HCT116 (cell line): Measurements from ENCODE around the gene MAN1A1.

Experiments used
- EGR1 ChIP-seq: IDR thresholded peaks from 2 replicates; pipeline ENCODE4 v1.6.1; 2012; ENCODE audit warnings: low read depth
- JUND ChIP-seq: IDR thresholded peaks from 2 replicates; pipeline ENCODE4 v1.6.1; 2012
- POLR2A ChIP-seq: IDR thresholded peaks from 2 replicates; pipeline ENCODE4 v1.7.0; 2011; ENCODE audit warnings: borderline replicate concordance; ENCODE audit not compliant: insufficient read depth, insufficient read length; ENCODE audit errors: extremely low read depth
- RAD21 ChIP-seq: IDR thresholded peaks from 2 replicates; pipeline ENCODE4 v1.6.1; 2012; ENCODE audit warnings: low read depth, mild to moderate bottlenecking
- ZNF274 ChIP-seq: fragments of 200-500 bp; sonication (Bioruptor generic); IDR thresholded peaks from 2 replicates; pipeline ENCODE4 v1.6.1; 2014; ENCODE audit warnings: mild to moderate bottlenecking, low read depth, low read length, inconsistent platforms
- TF ChIP-seq, protein P1 (sequence below), 3 experiments: fragments of 200-600 bp in 1 of 3; sonication (generic) in 1 of 3; IDR thresholded peaks in 2 of 3; conservative IDR thresholded peaks in 1 of 3; 2 replicates each; pipeline ENCODE4 v1.5.1; 2012 to 2017; ENCODE audit warnings: low read depth in 2 of 3, low read length in 2 of 3, antibody characterized with exemption in 1 of 3, borderline replicate concordance in 1 of 3, control low read depth in 1 of 3, mild to moderate bottlenecking in 1 of 3, mixed read lengths in 1 of 3, mixed run types in 1 of 3, moderate library complexity in 1 of 3; ENCODE audit not compliant: insufficient read depth in 1 of 3
- TF ChIP-seq, protein P2 (sequence below): IDR thresholded peaks from 2 replicates; pipeline ENCODE4 v1.6.1; 2011; ENCODE audit warnings: mild to moderate bottlenecking, low read length, moderate library complexity; ENCODE audit not compliant: insufficient replicate concordance; ENCODE audit errors: extremely low read depth

DNA sequence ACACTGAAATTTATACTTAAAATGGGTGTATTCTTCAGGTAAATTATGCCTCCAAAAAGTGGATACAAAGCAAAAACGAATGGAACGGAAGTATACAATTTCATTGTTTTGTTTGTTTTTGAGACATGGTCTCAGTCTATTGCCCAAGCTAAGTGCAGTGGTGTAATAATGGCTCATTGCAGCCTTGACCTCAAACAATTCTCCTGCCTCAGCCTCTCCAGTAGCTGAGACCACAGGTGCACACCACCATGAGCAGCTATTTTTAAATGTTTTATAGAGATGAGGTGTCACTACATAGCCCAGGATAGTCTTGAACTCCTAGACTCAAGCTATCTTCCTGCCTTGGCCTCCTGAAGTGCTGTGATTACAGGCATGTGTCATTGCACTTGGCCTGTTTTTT, 122.2 kb downstream of the MAN1A1 start:
- TF ChIP-seq, protein P1, sequence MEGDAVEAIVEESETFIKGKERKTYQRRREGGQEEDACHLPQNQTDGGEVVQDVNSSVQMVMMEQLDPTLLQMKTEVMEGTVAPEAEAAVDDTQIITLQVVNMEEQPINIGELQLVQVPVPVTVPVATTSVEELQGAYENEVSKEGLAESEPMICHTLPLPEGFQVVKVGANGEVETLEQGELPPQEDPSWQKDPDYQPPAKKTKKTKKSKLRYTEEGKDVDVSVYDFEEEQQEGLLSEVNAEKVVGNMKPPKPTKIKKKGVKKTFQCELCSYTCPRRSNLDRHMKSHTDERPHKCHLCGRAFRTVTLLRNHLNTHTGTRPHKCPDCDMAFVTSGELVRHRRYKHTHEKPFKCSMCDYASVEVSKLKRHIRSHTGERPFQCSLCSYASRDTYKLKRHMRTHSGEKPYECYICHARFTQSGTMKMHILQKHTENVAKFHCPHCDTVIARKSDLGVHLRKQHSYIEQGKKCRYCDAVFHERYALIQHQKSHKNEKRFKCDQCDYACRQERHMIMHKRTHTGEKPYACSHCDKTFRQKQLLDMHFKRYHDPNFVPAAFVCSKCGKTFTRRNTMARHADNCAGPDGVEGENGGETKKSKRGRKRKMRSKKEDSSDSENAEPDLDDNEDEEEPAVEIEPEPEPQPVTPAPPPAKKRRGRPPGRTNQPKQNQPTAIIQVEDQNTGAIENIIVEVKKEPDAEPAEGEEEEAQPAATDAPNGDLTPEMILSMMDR (IDR thresholded peaks at IDR 0.05 in 2 of 3, conservative IDR thresholded peaks at IDR 0.05 in 1 of 3; ENCODE audit: borderline replicate concordance in 1 of 3, insufficient read depth in 1 of 3, low read depth in 2 of 3, low read length in 2 of 3), result no peak
- no peak for TF ChIP-seq POLR2A
- TF ChIP-seq, protein P2, sequence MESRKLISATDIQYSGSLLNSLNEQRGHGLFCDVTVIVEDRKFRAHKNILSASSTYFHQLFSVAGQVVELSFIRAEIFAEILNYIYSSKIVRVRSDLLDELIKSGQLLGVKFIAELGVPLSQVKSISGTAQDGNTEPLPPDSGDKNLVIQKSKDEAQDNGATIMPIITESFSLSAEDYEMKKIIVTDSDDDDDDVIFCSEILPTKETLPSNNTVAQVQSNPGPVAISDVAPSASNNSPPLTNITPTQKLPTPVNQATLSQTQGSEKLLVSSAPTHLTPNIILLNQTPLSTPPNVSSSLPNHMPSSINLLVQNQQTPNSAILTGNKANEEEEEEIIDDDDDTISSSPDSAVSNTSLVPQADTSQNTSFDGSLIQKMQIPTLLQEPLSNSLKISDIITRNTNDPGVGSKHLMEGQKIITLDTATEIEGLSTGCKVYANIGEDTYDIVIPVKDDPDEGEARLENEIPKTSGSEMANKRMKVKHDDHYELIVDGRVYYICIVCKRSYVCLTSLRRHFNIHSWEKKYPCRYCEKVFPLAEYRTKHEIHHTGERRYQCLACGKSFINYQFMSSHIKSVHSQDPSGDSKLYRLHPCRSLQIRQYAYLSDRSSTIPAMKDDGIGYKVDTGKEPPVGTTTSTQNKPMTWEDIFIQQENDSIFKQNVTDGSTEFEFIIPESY, result no peak
- TF ChIP-seq RAD21, result no peak
- no peak for TF ChIP-seq JUND
- TF ChIP-seq EGR1, result no peak
- no peak for TF ChIP-seq ZNF274
